GM12878 (cell line): Measurements from ENCODE around the gene B4GALNT4. TPM values are rescaled to one million over a fixed set of nuclear protein-coding genes. Genes with fewer than 3 reads are reported as not detected.

Experiments
- ATAC-seq: fragments of 200-7000 bp; cut with Tn5 transposase; 3 replicates; pipeline ENCODE4 v1.9.1; 2020; ENCODE audit warnings: mild to moderate bottlenecking, moderate library complexity
- BruUV-seq: library from RNA; stranded (reverse); fragments of 400-500 nt; replicated peaks from 2 replicates; lab custom pipeline; 2021; lab: Mats Ljungman, UMichigan
- CTCF ChIA-PET: fragments of 300-600 bp; sonication (Branson Sonifier 250); formaldehyde crosslinking; extraction: SDS; loops from one replicate; lab custom pipeline; 2021; ENCODE audit warnings: inconsistent platforms; lab: Yijun Ruan, JAX
- POLR2A ChIA-PET: fragments of 350-600 bp; formaldehyde crosslinking; extraction: SDS; loops from one replicate; lab custom pipeline; 2021; ENCODE audit warnings: inconsistent platforms; lab: Charles Lee
- RAD21 ChIA-PET: fragments of 300-600 bp; sonication (Branson Sonifier 250); formaldehyde crosslinking; loops from one replicate; lab custom pipeline; 2023; ENCODE audit warnings: antibody characterized with exemption; ENCODE audit not compliant: unreplicated experiment; lab: Charles Lee
- SMC1A ChIA-PET: fragments of 300-600 bp; sonication (Branson Sonifier 250); formaldehyde crosslinking; loops from one replicate; lab custom pipeline; 2023; ENCODE audit not compliant: unreplicated experiment, uncharacterized antibody; lab: Charles Lee
- DNase-seq: peaks from one replicate; pipeline ENCODE4 v3.0.0-alpha.2; 2011; ENCODE audit warnings: low read depth, low spot score
- FAIRE-seq: peaks from 3 replicates; lab custom pipeline; 2011; peaks lifted over from hg19 to GRCh38; lab: Jason Lieb, UNC
- H2AFZ ChIP-seq: 2 replicates; pipeline ENCODE4 v1.6.0; 2011; ENCODE audit warnings: low read depth, low read length, control low read depth; ENCODE audit not compliant: control insufficient read depth
- H3K27ac ChIP-seq: 2 replicates; pipeline ENCODE4 v1.5.1; 2011; ENCODE audit warnings: control low read depth; ENCODE audit not compliant: control insufficient read depth, insufficient read depth
- H3K27me3 ChIP-seq, 2 experiments: replicated peaks in 1 of 2; 2 replicates each; pipeline versions ENCODE4 v1.6.0 to v1.6.1; 2011; ENCODE audit warnings: low read length in 1 of 2; ENCODE audit not compliant: control insufficient read depth in 2 of 2, insufficient read depth in 2 of 2
- H3K36me3 ChIP-seq, 2 experiments: 2 replicates each; pipeline ENCODE4 v1.5.1; 2011; ENCODE audit warnings: low read length in 1 of 2; ENCODE audit not compliant: control insufficient read depth in 2 of 2, insufficient read depth in 2 of 2
- H3K4me1 ChIP-seq: 2 replicates; pipeline ENCODE4 v1.6.1; 2011; ENCODE audit warnings: mild to moderate bottlenecking, low read length, moderate library complexity, mixed read lengths; ENCODE audit not compliant: control insufficient read depth, insufficient read depth
- H3K4me2 ChIP-seq: 2 replicates; pipeline ENCODE4 v1.6.0; 2011; ENCODE audit warnings: control low read depth; ENCODE audit not compliant: control insufficient read depth, insufficient read depth
- H3K4me3 ChIP-seq: fragments of 200-600 bp; sonication (generic); 2 replicates; pipeline ENCODE4 v1.5.1; 2016
- H3K79me2 ChIP-seq: 2 replicates; pipeline ENCODE4 v1.6.0; 2011; ENCODE audit warnings: low read length; ENCODE audit not compliant: control insufficient read depth, insufficient read depth
- H3K9ac ChIP-seq: 2 replicates; pipeline ENCODE4 v1.8.0; 2011; ENCODE audit warnings: low read length, control low read depth, mixed read lengths; ENCODE audit not compliant: control insufficient read depth, insufficient read depth
- H3K9me3 ChIP-seq: replicated peaks from 3 replicates; pipeline ENCODE4 v1.5.1; 2011; ENCODE audit warnings: mild to moderate bottlenecking, low read length; ENCODE audit not compliant: control insufficient read depth, insufficient read depth
- H4K20me1 ChIP-seq: 2 replicates; pipeline ENCODE4 v1.6.0; 2011; ENCODE audit not compliant: control insufficient read depth, insufficient read depth
- BMI1 ChIP-seq: fragments of 450-650 bp; IDR thresholded peaks from 2 replicates; pipeline ENCODE4 v1.6.1; 2016; ENCODE audit warnings: mild to moderate bottlenecking, moderate library complexity, borderline replicate concordance
- NFYB ChIP-seq: IDR thresholded peaks from 2 replicates; pipeline ENCODE4 v1.6.1; 2011; ENCODE audit warnings: low read depth, mild to moderate bottlenecking, low read length, improper control_type of control experiment, moderate library complexity; ENCODE audit not compliant: insufficient read depth
- NR2C2 ChIP-seq: IDR thresholded peaks from 2 replicates; pipeline ENCODE4 v1.6.1; 2011; ENCODE audit warnings: borderline replicate concordance, low read depth; ENCODE audit not compliant: control insufficient read depth, insufficient read length
- POLR2A ChIP-seq: IDR thresholded peaks from 2 replicates; pipeline ENCODE4 v1.6.1; 2011; ENCODE audit warnings: low read depth, mild to moderate bottlenecking, low read length
- POLR2AphosphoS5 ChIP-seq: IDR thresholded peaks from 2 replicates; pipeline ENCODE4 v1.6.1; 2011; ENCODE audit warnings: mild to moderate bottlenecking, low read length, inconsistent platforms
- SKIL ChIP-seq: fragments of 450-650 bp; IDR thresholded peaks from 2 replicates; pipeline ENCODE4 v1.6.1; 2017; ENCODE audit warnings: mild to moderate bottlenecking, low read depth, inconsistent platforms; ENCODE audit not compliant: poor library complexity, severe bottlenecking
- WGBS: methylation state at CpG from one replicate; pipeline ENCODE4 v1.1.6; 2016; ENCODE audit warnings: low lambda C conversion rate; ENCODE audit not compliant: insufficient replicate concordance, insufficient coverage; ENCODE audit errors: missing lambda C conversion rate; 5-methylcytosine and 5-hydroxymethylcytosine counted together
- in situ Hi-C: fragments of 300-500 bp; cut with MboI; formaldehyde crosslinking; loops from 9 replicates; pipeline ENCODE4 v1.14.3; 2018; ENCODE audit warnings: mixed read lengths
- intact Hi-C: fragments of 100-400 bp; cut with micrococcal nuclease; formaldehyde crosslinking; loops from one replicate; pipeline ENCODE4 v1.14.2; 2022; ENCODE audit not compliant: unreplicated experiment
- polyA plus RNA-seq, 11 experiments: library from polyadenylated mRNA; depleted of rRNA in 4 of 11; unstranded in 6 of 11; stranded (reverse) in 5 of 11; fragments of >200 nt; fragmentation: Nextera tagmentation in 4 of 11; fragmentation: Illumina TruSeq in 1 of 11; extraction: Ambion mirVana in 4 of 11; extraction: Trizol in 1 of 11; gene quantifications; 1 replicate in 1 of 11; 2 replicates in 10 of 11; pipeline versions ENCODE4 v1.2.1 to v1.2.3, GENCODE V29; 2011 to 2016; ENCODE audit warnings: inconsistent platforms in 2 of 11, missing spikeins in 2 of 11, low read depth in 1 of 11
- total RNA-seq, 4 experiments: library from RNA; depleted of rRNA in 3 of 4; stranded (reverse); fragments of >200 nt in 3 of 4; fragmentation: Illumina TruSeq in 1 of 4; extraction: Trizol in 1 of 4; gene quantifications; 2 replicates each; pipeline versions ENCODE4 v1.2.1 to v1.2.3, GENCODE V29; 2013 to 2021

B4GALNT4 gene
- total and polyA plus RNA-seq, 10 of the 15 experiments (the other 5 are each of a cell fraction or from before 2014, with no cell fraction given), result 0.04 to 0.82 (median 0.40) TPM; not detected in 6

- TF ChIP-seq SKIL, result no peak
- no peak for TF ChIP-seq BMI1
- TF ChIP-seq, all 136 proteins: peak for 3
These were observed 49.3 kb downstream of the B4GALNT4 start (continued) for GRCh38 chr11:418343-419247.

- no peak for ATAC-seq
- Histone ChIP-seq H3K4me3 (no peak overlapping the region), H3K27ac (no peak overlapping the region), H3K36me3 (no peaks in the 10 kb centered on the region), H2AFZ (no peak overlapping the region), H4K20me1 (no peaks in the 10 kb centered on the region), H3K27me3 (no peaks in the 10 kb centered on the region), H3K4me1 (peaks cover 8% of the 10 kb centered on the region), H3K9me3 (no peaks in the 10 kb centered on the region)
- ChIA-PET SMC1A (no interaction called here), RAD21 (no interaction called here), POLR2A (no interaction called here)
- intact Hi-C loops, result no loop called here
- in situ Hi-C loops, result no loop called here
- TF ChIP-seq NFYB (no peak), POLR2AphosphoS5 (no peak), POLR2A (peak; percentile 27), NR2C2 (no peak)
- TF ChIP-seq, all 136 proteins: peak for 1
- CTCF ChIA-PET, result no interaction called here
- Histone ChIP-seq H3K9ac (no peak overlapping the region), H3K4me2 (no peak overlapping the region), H3K79me2 (no peaks in the 10 kb centered on the region)
- no peak for DNase-seq
- WGBS, result 77% methylated on average over 20 of the region's 20 CpGs
- FAIRE-seq, result no peak
- no TSS peak for BruUV-seq
These were observed 50.1 kb downstream of the B4GALNT4 start for GRCh38 chr11:419248-420005.
